Keratinocyte (primary cell): ENCODE data around the gene CSN1S1. TPM values are rescaled to one million over a fixed set of nuclear protein-coding genes. Genes with fewer than 3 reads are reported as not detected.
A peak's percentile ranks its signal among the peaks of the same experiment; 100 is the strongest.

Experiments used
- DNase-seq: peaks from one replicate; pipeline ENCODE4 v3.0.0-alpha.2; 2011; ENCODE audit warnings: low read depth, missing footprints, low spot score
- FAIRE-seq: peaks from 2 replicates; lab custom pipeline; 2011; peaks lifted over from hg19 to GRCh38; lab: Jason Lieb, UNC
- H2AFZ ChIP-seq: 2 replicates; pipeline ENCODE4 v1.6.0; 2012; ENCODE audit warnings: low read length, control low read depth, inconsistent platforms; ENCODE audit not compliant: control insufficient read depth
- H3K27ac ChIP-seq: 2 replicates; pipeline ENCODE4 v1.5.1; 2011; ENCODE audit warnings: low read length; ENCODE audit not compliant: control insufficient read depth, insufficient read depth
- H3K27me3 ChIP-seq: 3 replicates; pipeline ENCODE4 v1.6.0; 2011; ENCODE audit warnings: low read length; ENCODE audit not compliant: control insufficient read depth, insufficient read depth; ENCODE audit errors: extremely low read depth
- H3K36me3 ChIP-seq, 2 experiments: 2 replicates in 1 of 2; 3 replicates in 1 of 2; pipeline ENCODE4 v1.5.1; 2011; ENCODE audit warnings: low read length in 2 of 2, mild to moderate bottlenecking in 1 of 2; ENCODE audit not compliant: control insufficient read depth in 2 of 2, insufficient read depth in 2 of 2; ENCODE audit errors: extremely low read depth in 1 of 2
- H3K4me1 ChIP-seq: 3 replicates; pipeline ENCODE4 v1.5.1; 2011; ENCODE audit warnings: low read length; ENCODE audit not compliant: control insufficient read depth, insufficient read depth; ENCODE audit errors: extremely low read depth
- H3K4me2 ChIP-seq: 3 replicates; pipeline ENCODE4 v1.6.0; 2011; ENCODE audit warnings: low read depth, low read length; ENCODE audit not compliant: control insufficient read depth, insufficient read depth; ENCODE audit errors: extremely low read depth
- H3K4me3 ChIP-seq, 3 experiments: fragments of 200-600 bp in 1 of 3; sonication (generic) in 1 of 3; 2 replicates in 2 of 3; 3 replicates in 1 of 3; pipeline ENCODE4 v1.5.1; 2011 to 2016; ENCODE audit warnings: low read length in 3 of 3, mild to moderate bottlenecking in 3 of 3, control low read depth in 2 of 3, inconsistent platforms in 1 of 3, low read depth in 1 of 3, mixed read lengths in 1 of 3, mixed run types in 1 of 3, moderate library complexity in 1 of 3; ENCODE audit not compliant: control insufficient read depth in 2 of 3, insufficient read depth in 2 of 3; ENCODE audit errors: extremely low read depth in 1 of 3
- H3K79me2 ChIP-seq: 2 replicates; pipeline ENCODE4 v1.6.0; 2012; ENCODE audit warnings: low read length; ENCODE audit not compliant: control insufficient read depth, insufficient read depth
- H3K9ac ChIP-seq: 3 replicates; pipeline ENCODE4 v1.6.0; 2011; ENCODE audit warnings: low read length; ENCODE audit not compliant: control insufficient read depth, insufficient read depth; ENCODE audit errors: extremely low read depth
- H3K9me1 ChIP-seq: 3 replicates; pipeline ENCODE4 v1.6.0; 2011; ENCODE audit warnings: low read length; ENCODE audit not compliant: control insufficient read depth, insufficient read depth; ENCODE audit errors: extremely low read depth
- H3K9me3 ChIP-seq: 2 replicates; pipeline ENCODE4 v1.5.1; 2012; ENCODE audit warnings: low read depth, low read length; ENCODE audit not compliant: control insufficient read depth
- H4K20me1 ChIP-seq: 3 replicates; pipeline ENCODE4 v1.6.0; 2011; ENCODE audit warnings: low read length; ENCODE audit not compliant: control insufficient read depth, insufficient read depth; ENCODE audit errors: extremely low read depth
- CTCF ChIP-seq, 3 experiments: IDR thresholded peaks in 1 of 3; conservative IDR thresholded peaks in 1 of 3; optimal IDR thresholded peaks in 1 of 3; 2 replicates in 2 of 3; 3 replicates in 1 of 3; pipeline versions ENCODE3 to v1.5.1; 2011; ENCODE audit warnings: low read length in 3 of 3, mild to moderate bottlenecking in 3 of 3, moderate library complexity in 2 of 3, control low read depth in 1 of 3, inconsistent platforms in 1 of 3; ENCODE audit not compliant: insufficient read depth in 2 of 3; ENCODE audit errors: extremely low read depth in 1 of 3
- EZH2 ChIP-seq: IDR thresholded peaks from one replicate; pipeline ENCODE4 v1.6.1; 2012; ENCODE audit warnings: inconsistent platforms, mild to moderate bottlenecking, low read length, moderate library complexity
- dilution Hi-C: fragments of 300-500 bp; cut with MboI; formaldehyde crosslinking; loops from one replicate; pipeline ENCODE4 v1.7.0; 2020; ENCODE audit warnings: low sequenced_read_pairs; ENCODE audit not compliant: extremely low pct_ligation_motif_present
- polyA minus RNA-seq, 3 experiments: library from RNA; depleted of rRNA, polyadenylated mRNA; stranded (reverse); fragments of >200 nt; gene quantifications; 1 replicate in 1 of 3; 2 replicates in 1 of 3; 3 replicates in 1 of 3; pipeline ENCODE4 v1.2.3, GENCODE V29; 2011
- polyA plus RNA-seq, 5 experiments: library from polyadenylated mRNA; depleted of rRNA in 3 of 5; stranded (reverse) in 3 of 5; stranded (forward) in 1 of 5; unstranded in 1 of 5; fragments of >200 nt; gene quantifications; 1 replicate in 1 of 5; 2 replicates in 3 of 5; 3 replicates in 1 of 5; pipeline versions ENCODE4 v1.2.1 to v1.2.3, GENCODE V29; 2011 to 2012; ENCODE audit warnings: missing spikeins in 2 of 5, low read depth in 1 of 5, low replicate concordance in 1 of 5

The CSN1S1 gene
- not detected in 3 replicates for polyA plus RNA-seq
- not detected for polyA plus RNA-seq (2011; ENCODE audit: low read depth)
- not detected in 2 replicates for polyA plus RNA-seq (2011; cell fraction: cytosol; rRNA removed)
- polyA plus RNA-seq (2011; cell fraction: nucleus; rRNA removed), result not detected in 2 replicates
- not detected in 2 replicates for polyA plus RNA-seq (2012; ENCODE audit: low replicate concordance)
- not detected in 3 replicates for polyA minus RNA-seq
- not detected for polyA minus RNA-seq (2011; cell fraction: cytosol; rRNA and poly(A)+ RNA removed)
- polyA minus RNA-seq (2011; cell fraction: nucleus; rRNA and poly(A)+ RNA removed), result not detected in 2 replicates

GRCh38 chr4:69930768-69931167 is at the start of gene CSN1S1:
Gene CSN1S1 (plus strand): TSS chr4:69931068. CDS start chr4:69932556, 1,488 bp downstream.
- H3K9me3 ChIP-seq, result no peaks in the 10 kb centered on the region
- no peaks in the 10 kb centered on the region for H3K9me1 ChIP-seq
- H3K9ac ChIP-seq, result no peak within 1 kb of the TSS
- H2AFZ ChIP-seq, result no peak within 1 kb of the TSS
- no peak within 1 kb of the TSS for H3K4me2 ChIP-seq
- H3K4me1 ChIP-seq, result no peaks in the 10 kb centered on the region
- DNase-seq (no peak), FAIRE-seq (no peak)
- H3K36me3 ChIP-seq, result no peaks in the 10 kb centered on the region
- dilution Hi-C loops, result no loop called here
- H3K27ac ChIP-seq, result no peak within 1 kb of the TSS
- no peaks in the 10 kb centered on the region for H4K20me1 ChIP-seq
- no peaks in the 10 kb centered on the region for H3K79me2 ChIP-seq
- no peak for TF ChIP-seq CTCF (optimal IDR thresholded peaks at IDR 0.05 in 1 of 3, IDR thresholded peaks at IDR 0.05 in 1 of 3, conservative IDR thresholded peaks at IDR 0.05 in 1 of 3; ENCODE audit: extremely low read depth in 1 of 3, insufficient read depth in 2 of 3, low read length in 3 of 3)
- no peak for TF ChIP-seq EZH2
- no peak within 1 kb of the TSS for H3K4me3 ChIP-seq
- H3K27me3 ChIP-seq, result no peaks in the 10 kb centered on the region

GRCh38 chr4:69881173-69881773 is 49.6 kb upstream of the CSN1S1 start:
- no peak overlapping the region for H3K4me2 ChIP-seq
- DNase-seq (no peak), FAIRE-seq (peak; percentile 62)
- no peaks in the 10 kb centered on the region for H4K20me1 ChIP-seq
- no peaks in the 10 kb centered on the region for H3K36me3 ChIP-seq
- no peak overlapping the region for H3K27ac ChIP-seq
- TF ChIP-seq EZH2 (no peak), CTCF (optimal IDR thresholded peaks at IDR 0.05 in 1 of 3, IDR thresholded peaks at IDR 0.05 in 1 of 3, conservative IDR thresholded peaks at IDR 0.05 in 1 of 3; ENCODE audit: extremely low read depth in 1 of 3, insufficient read depth in 2 of 3, low read length in 3 of 3) (peak; percentile 74 to 86 (median 80))
- no peak overlapping the region for H3K4me3 ChIP-seq
- H3K79me2 ChIP-seq, result no peaks in the 10 kb centered on the region
- H2AFZ ChIP-seq, result no peak overlapping the region
- no peaks in the 10 kb centered on the region for H3K4me1 ChIP-seq
- dilution Hi-C loops, result no loop called here
- H3K9me3 ChIP-seq, result no peaks in the 10 kb centered on the region
- H3K9ac ChIP-seq, result no peak overlapping the region
- H3K9me1 ChIP-seq, result no peaks in the 10 kb centered on the region
- no peaks in the 10 kb centered on the region for H3K27me3 ChIP-seq
